ENCODE data around the gene LYG1.

The LYG1 gene

DNA sequence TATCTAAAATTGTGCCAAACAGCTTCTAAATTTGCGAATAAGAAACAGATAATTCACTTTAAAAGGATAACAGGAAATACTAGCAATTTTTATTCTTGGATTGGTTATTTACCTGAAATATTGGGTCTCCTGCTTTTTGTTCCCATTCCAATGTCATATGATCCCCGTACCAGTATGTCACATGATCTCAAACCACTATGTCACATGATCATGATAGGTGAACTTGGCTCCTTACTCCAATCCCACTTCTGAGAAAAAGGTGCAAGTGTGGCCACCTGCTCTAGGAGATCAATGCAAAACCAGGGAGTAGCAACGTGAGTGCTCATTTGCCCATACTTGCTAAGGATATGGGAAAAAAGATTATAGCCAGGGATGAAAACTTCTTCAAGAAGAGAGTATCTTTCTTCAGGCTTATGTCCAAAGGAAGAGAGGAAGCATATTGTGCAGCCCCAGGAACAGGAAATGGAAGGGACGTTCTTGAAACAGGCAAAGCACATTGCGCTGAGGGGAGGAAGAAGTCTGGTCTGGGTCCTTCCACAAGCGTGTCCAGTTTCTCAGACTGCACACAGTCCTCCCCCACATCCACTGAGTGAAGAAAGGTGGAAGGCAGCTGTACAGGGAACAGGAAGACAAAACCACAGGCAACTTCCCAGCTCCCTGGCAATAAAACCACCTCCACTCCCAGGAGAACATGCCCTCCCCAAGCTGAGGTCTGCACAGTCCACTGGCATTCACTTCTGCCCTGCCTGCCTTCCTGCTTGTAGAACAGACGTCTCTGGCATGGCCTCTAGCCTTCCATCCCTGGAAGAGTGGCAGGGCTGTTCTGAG lies 45.3 kb downstream of the LYG1 start, which contains the start of gene LYG2:
Gene LYG2, minus strand, starts transcription at position 176 of the 828 bp plus-strand sequence. CDS start 1,406 bp downstream, outside the sequence.
- no peaks in the 10 kb centered on the region for H4K20me1 ChIP-seq (ENCODE audit: insufficient read depth, low read length)
- no peak for ATAC-seq (ENCODE audit: insufficient read depth, low read depth)
- no peak for DNase-seq
- H3K4me3 ChIP-seq (ENCODE audit: low read depth in 1 of 2, low read length in 2 of 2) = no peak within 1 kb of the TSS
- no peaks in the 10 kb centered on the region for H3K4me1 ChIP-seq (ENCODE audit: insufficient read depth, low read length)
- no peaks in the 10 kb centered on the region for H3K27me3 ChIP-seq (ENCODE audit: insufficient read depth, low read length, poor library complexity)
- no peak within 1 kb of the TSS for H3K27ac ChIP-seq (ENCODE audit: low read length)
- TF ChIP-seq, protein P1, sequence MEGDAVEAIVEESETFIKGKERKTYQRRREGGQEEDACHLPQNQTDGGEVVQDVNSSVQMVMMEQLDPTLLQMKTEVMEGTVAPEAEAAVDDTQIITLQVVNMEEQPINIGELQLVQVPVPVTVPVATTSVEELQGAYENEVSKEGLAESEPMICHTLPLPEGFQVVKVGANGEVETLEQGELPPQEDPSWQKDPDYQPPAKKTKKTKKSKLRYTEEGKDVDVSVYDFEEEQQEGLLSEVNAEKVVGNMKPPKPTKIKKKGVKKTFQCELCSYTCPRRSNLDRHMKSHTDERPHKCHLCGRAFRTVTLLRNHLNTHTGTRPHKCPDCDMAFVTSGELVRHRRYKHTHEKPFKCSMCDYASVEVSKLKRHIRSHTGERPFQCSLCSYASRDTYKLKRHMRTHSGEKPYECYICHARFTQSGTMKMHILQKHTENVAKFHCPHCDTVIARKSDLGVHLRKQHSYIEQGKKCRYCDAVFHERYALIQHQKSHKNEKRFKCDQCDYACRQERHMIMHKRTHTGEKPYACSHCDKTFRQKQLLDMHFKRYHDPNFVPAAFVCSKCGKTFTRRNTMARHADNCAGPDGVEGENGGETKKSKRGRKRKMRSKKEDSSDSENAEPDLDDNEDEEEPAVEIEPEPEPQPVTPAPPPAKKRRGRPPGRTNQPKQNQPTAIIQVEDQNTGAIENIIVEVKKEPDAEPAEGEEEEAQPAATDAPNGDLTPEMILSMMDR (IDR thresholded peaks at IDR 0.05; ENCODE audit: borderline replicate concordance, extremely low read depth, low read length, poor library complexity, severe bottlenecking) = no peak
- no peak for TF ChIP-seq EZH2 (IDR thresholded peaks at IDR 0.05; ENCODE audit: borderline replicate concordance, low read depth, low read length, severe bottlenecking)
- no peaks in the 10 kb centered on the region for H3K36me3 ChIP-seq (ENCODE audit: insufficient read depth, low read length)
- no peak within 1 kb of the TSS for H2AFZ ChIP-seq (ENCODE audit: low read depth, low read length)
- no peak within 1 kb of the TSS for H3K4me2 ChIP-seq (ENCODE audit: insufficient read depth, low read length)
- H3K79me2 ChIP-seq (ENCODE audit: insufficient read depth, low read length) = no peaks in the 10 kb centered on the region
- H3K9ac ChIP-seq (ENCODE audit: low read depth, low read length) = no peak within 1 kb of the TSS
- H3K9me3 ChIP-seq (ENCODE audit: insufficient read depth, low read length, severe bottlenecking) = no peaks in the 10 kb centered on the region

DNA sequence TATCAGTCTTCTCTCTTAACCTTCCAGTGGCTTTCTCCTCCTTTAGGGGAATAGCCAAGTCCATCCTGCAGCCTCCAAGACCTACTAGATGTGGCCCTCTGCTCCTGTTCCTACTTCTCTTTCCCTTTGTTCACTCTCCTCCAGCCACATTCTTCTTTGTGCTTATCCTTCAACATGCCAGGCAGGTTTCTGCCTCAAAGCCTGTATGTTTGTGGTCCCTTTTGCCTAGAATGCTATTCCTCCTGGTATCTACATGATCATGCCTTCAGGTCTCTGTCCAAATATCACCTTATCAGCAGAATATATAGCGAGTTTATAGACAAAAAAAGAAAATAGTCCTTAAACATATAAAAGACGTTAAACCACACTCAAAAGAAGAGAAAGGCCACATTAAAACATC lies 51.0 kb downstream of the LYG1 start:
- no peak for ATAC-seq (ENCODE audit: insufficient read depth, low read depth)
- H3K4me3 ChIP-seq (ENCODE audit: low read depth in 1 of 2, low read length in 2 of 2) = no peak overlapping the region
- TF ChIP-seq, protein P1 (IDR thresholded peaks at IDR 0.05; ENCODE audit: borderline replicate concordance, extremely low read depth, low read length, poor library complexity, severe bottlenecking) = no peak
- TF ChIP-seq EZH2 (IDR thresholded peaks at IDR 0.05; ENCODE audit: borderline replicate concordance, low read depth, low read length, severe bottlenecking) = no peak

GRCh38 chr2:99242151-99242550 lies 58.8 kb downstream of the LYG1 start:
- Histone ChIP-seq H2AFZ (ENCODE audit: low read depth, low read length) (no peak overlapping the region), H3K4me2 (ENCODE audit: insufficient read depth, low read length) (no peak overlapping the region), H3K9ac (ENCODE audit: low read depth, low read length) (no peak overlapping the region), H3K79me2 (ENCODE audit: insufficient read depth, low read length) (no peaks in the 10 kb centered on the region), H3K9me3 (ENCODE audit: insufficient read depth, low read length, severe bottlenecking) (no peaks in the 10 kb centered on the region), H4K20me1 (ENCODE audit: insufficient read depth, low read length) (no peaks in the 10 kb centered on the region), H3K4me3 (ENCODE audit: low read depth in 1 of 2, low read length in 2 of 2) (no peak overlapping the region), H3K36me3 (ENCODE audit: insufficient read depth, low read length) (no peaks in the 10 kb centered on the region), H3K27ac (ENCODE audit: low read length) (no peak overlapping the region), H3K4me1 (ENCODE audit: insufficient read depth, low read length) (no peaks in the 10 kb centered on the region), H3K27me3 (ENCODE audit: insufficient read depth, low read length, poor library complexity) (no peaks in the 10 kb centered on the region)
- TF ChIP-seq, protein P1 (IDR thresholded peaks at IDR 0.05; ENCODE audit: borderline replicate concordance, extremely low read depth, low read length, poor library complexity, severe bottlenecking) = no peak
- TF ChIP-seq EZH2 (IDR thresholded peaks at IDR 0.05; ENCODE audit: borderline replicate concordance, low read depth, low read length, severe bottlenecking) = no peak
- DNase-seq (no peak), ATAC-seq (ENCODE audit: insufficient read depth, low read depth) (no peak)

More for the DNA sequence above, 51.0 kb downstream of the LYG1 start:
- no peaks in the 10 kb centered on the region for H3K4me1 ChIP-seq (ENCODE audit: insufficient read depth, low read length)
- H3K4me2 ChIP-seq (ENCODE audit: insufficient read depth, low read length) = no peak overlapping the region
- no peaks in the 10 kb centered on the region for H3K36me3 ChIP-seq (ENCODE audit: insufficient read depth, low read length)
- H2AFZ ChIP-seq (ENCODE audit: low read depth, low read length) = no peak overlapping the region
- no peaks in the 10 kb centered on the region for H3K27me3 ChIP-seq (ENCODE audit: insufficient read depth, low read length, poor library complexity)
- DNase-seq = no peak
- H3K79me2 ChIP-seq (ENCODE audit: insufficient read depth, low read length) = no peaks in the 10 kb centered on the region
- no peak overlapping the region for H3K27ac ChIP-seq (ENCODE audit: low read length)
- H3K9me3 ChIP-seq (ENCODE audit: insufficient read depth, low read length, severe bottlenecking) = no peaks in the 10 kb centered on the region
- no peak overlapping the region for H3K9ac ChIP-seq (ENCODE audit: low read depth, low read length)
- no peaks in the 10 kb centered on the region for H4K20me1 ChIP-seq (ENCODE audit: insufficient read depth, low read length)

Data from DND-41 (cell line).